Measurements from ENCODE around the gene COLGALT1. TPM values are rescaled to one million over a fixed set of nuclear protein-coding genes. Genes with fewer than 3 reads are reported as not detected.

COLGALT1 gene
- polyA plus RNA-seq, 1 of the 3 experiments (the other 2 are of a cell fraction), result 83.8 TPM

- WGBS (ENCODE audit: low lambda C conversion rate), result 89% methylated on average over 27 of the region's 34 CpGs
- CTCF ChIA-PET, result interaction anchor here (0.6 to 2.1 kb wide), 6 partner anchors 21 to 183 kb away, joined by 3 to 7 read pairs (median 3); partner anchors contain the start of gene CCDC194
- H3F3A ChIP-seq (replicated peaks; ENCODE audit: insufficient read depth), result peaks cover 11% of the 10 kb centered on the region
- no peak overlapping the region for H3K9ac ChIP-seq
- no peaks in the 10 kb centered on the region for H3K4me1 ChIP-seq (ENCODE audit: control insufficient read depth in 1 of 2, insufficient read depth in 2 of 2, low read depth in 1 of 2, low read length in 1 of 2)
- H3K4me3 ChIP-seq (ENCODE audit: low read depth in 2 of 2, low read length in 1 of 2), result no peak overlapping the region
- H4K20me1 ChIP-seq (ENCODE audit: insufficient read depth), result 0 out of 2 replicates have a peak, but pooled peaks cover 3% of the 10 kb centered on the region
- H3K27ac ChIP-seq (ENCODE audit: low read depth in 2 of 2, low read length in 1 of 2), result no peak overlapping the region
- POLR2A ChIA-PET, result no interaction called here
- H2AFZ ChIP-seq (ENCODE audit: low read depth), result no peak overlapping the region
- no peaks in the 10 kb centered on the region for H3K27me3 ChIP-seq (ENCODE audit: insufficient read depth)
- H3K79me2 ChIP-seq (ENCODE audit: insufficient read depth), result no peaks in the 10 kb centered on the region
- H3K9me2 ChIP-seq, result no peaks in the 10 kb centered on the region
- TF ChIP-seq TCF12 (IDR thresholded peaks at IDR 0.05) (no peak), POLR2AphosphoS5 (IDR thresholded peaks at IDR 0.05; ENCODE audit: low read depth, low read length) (no peak), NFIC (IDR thresholded peaks at IDR 0.05; ENCODE audit: borderline replicate concordance) (no peak), ZBTB33 (IDR thresholded peaks at IDR 0.05; ENCODE audit: borderline replicate concordance, low read depth) (no peak), EZH2phosphoT487 (IDR thresholded peaks at IDR 0.05; ENCODE audit: borderline replicate concordance, low read depth) (no peak), RFX5 (IDR thresholded peaks at IDR 0.05; ENCODE audit: low read length) (no peak), GATA2 (CRISPR knock-in tag; IDR thresholded peaks at IDR 0.05) (no peak), SMC3 (IDR thresholded peaks at IDR 0.05; ENCODE audit: low read depth, low read length) (no peak), SIN3A (IDR thresholded peaks at IDR 0.05; ENCODE audit: borderline replicate concordance, low read depth, low read length) (no peak), TEAD4 (IDR thresholded peaks at IDR 0.05; ENCODE audit: borderline replicate concordance, insufficient read depth) (no peak), FOXJ3 (CRISPR knock-in tag; IDR thresholded peaks at IDR 0.05) (no peak), EP300 (IDR thresholded peaks at IDR 0.05; ENCODE audit: borderline replicate concordance in 1 of 2, low read depth in 1 of 2, low read length in 1 of 2) (no peak), CHD2 (IDR thresholded peaks at IDR 0.05; ENCODE audit: low read length, partially characterized antibody) (no peak), IRF3 (IDR thresholded peaks at IDR 0.05; ENCODE audit: low read depth, low read length) (no peak), CTCF (IDR thresholded peaks at IDR 0.05) (no peak), JUND (IDR thresholded peaks at IDR 0.05) (no peak), MXI1 (IDR thresholded peaks at IDR 0.05; ENCODE audit: low read depth, low read length) (no peak), FOXM1 (IDR thresholded peaks at IDR 0.05; ENCODE audit: low read depth) (no peak), USF2 (IDR thresholded peaks at IDR 0.05; ENCODE audit: borderline replicate concordance, low read depth, low read length) (no peak)
- TF ChIP-seq, protein P1, sequence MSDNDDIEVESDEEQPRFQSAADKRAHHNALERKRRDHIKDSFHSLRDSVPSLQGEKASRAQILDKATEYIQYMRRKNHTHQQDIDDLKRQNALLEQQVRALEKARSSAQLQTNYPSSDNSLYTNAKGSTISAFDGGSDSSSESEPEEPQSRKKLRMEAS (IDR thresholded peaks at IDR 0.05; ENCODE audit: low read depth), result no peak
- peak; percentile 61 for DNase-seq
- peaks cover 12 to 15% of the 10 kb centered on the region in 2 experiments for H3K36me3 ChIP-seq (replicated peaks in 1 of 2; ENCODE audit: control insufficient read depth in 1 of 2, insufficient read depth in 2 of 2, low read length in 1 of 2)
- no peaks in the 10 kb centered on the region for H3K9me3 ChIP-seq
- no peak overlapping the region for H3K4me2 ChIP-seq
Measured at GRCh38 chr19:17576758-17577456, 21.5 kb downstream of the COLGALT1 start.

Data from SK-N-SH (cell line).